NCI-H510A (cell line): ENCODE measurements around the gene MASP1.

Source experiments
- DNase-seq: peaks from one replicate; lab custom pipeline; 2025; lab: John Stamatoyannopoulos, UW

The MASP1 gene

GRCh38 chr3:187293516-187294430, 2.2 kb upstream of the MASP1 start:
- DNase-seq, result no peak

- DNase-seq, result no peak
These were observed 1.3 kb upstream of the MASP1 start for GRCh38 chr3:187292631-187293515.

- no peak for DNase-seq
These were observed 644 bp upstream of the MASP1 start for GRCh38 chr3:187292181-187292580.

DNA sequence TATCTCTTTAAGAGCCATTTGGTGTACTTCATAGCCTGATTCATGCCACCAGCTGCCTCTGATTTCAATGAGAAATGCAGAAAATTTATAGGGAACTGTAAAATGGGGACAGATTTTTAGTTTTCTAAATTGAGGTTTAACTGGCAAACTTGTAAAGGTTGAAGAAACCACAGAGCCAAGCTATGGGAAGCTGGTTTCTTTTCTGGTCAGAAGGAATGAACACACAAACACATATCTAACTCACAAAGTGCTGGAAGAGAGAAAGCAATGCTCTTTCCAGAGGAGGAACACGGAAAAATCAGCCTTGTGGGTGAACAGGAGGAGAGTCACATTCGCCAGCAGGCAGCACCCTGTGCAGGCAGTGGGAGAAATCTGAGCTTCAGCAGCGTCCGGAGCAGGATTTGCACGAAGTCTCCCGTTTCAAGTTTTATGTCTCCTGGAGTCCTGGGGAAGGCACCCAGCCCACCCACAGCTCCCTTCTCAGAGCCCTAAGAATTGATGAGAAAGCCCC, 481 bp downstream of the MASP1 start:
- no peak for DNase-seq

- DNase-seq, result no peak
These were observed 1.0 kb downstream of the MASP1 start for GRCh38 chr3:187290503-187290902.

GRCh38 chr3:187288855-187289605, 2.5 kb downstream of the MASP1 start:
- no peak for DNase-seq

DNA sequence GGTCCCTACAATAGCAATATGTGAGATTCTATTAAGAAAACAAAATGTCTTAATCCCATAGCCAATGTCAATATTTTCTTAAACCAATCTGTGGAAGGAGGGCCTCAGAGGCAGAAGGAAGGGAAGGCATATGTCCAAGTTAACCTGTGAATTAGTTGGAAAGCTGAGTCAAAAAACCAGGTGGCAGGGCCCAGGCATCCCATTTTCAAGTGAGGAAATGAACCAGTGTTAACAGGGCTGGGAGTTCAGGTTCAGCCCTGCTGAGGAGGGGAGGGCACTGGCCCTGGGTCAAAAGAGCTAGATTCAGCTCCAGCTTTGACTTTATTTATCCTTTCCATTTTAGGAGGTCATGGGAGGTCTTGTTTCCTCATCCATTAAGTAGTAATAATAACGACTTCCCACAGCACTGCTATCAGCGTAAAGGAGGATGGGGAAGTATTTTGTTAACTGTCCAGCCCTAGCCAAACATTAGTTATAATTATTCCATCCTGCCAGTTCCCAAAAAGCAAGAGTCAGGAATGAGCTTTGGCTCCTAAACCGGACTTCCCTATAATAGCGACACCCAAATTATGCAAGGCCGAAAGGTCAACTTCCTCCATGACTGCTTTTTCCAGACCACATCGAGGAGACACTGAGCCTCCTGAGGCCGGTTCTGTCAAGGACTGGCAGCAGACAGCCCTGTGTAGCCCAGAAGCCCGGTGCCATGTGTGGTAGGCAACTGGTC, 3.2 kb downstream of the MASP1 start:
- DNase-seq, result no peak

- no peak for DNase-seq
These were observed 4.3 kb downstream of the MASP1 start for GRCh38 chr3:187287256-187287655.

GRCh38 chr3:187286467-187287059, 5.0 kb downstream of the MASP1 start:
- DNase-seq, result no peak

DNA sequence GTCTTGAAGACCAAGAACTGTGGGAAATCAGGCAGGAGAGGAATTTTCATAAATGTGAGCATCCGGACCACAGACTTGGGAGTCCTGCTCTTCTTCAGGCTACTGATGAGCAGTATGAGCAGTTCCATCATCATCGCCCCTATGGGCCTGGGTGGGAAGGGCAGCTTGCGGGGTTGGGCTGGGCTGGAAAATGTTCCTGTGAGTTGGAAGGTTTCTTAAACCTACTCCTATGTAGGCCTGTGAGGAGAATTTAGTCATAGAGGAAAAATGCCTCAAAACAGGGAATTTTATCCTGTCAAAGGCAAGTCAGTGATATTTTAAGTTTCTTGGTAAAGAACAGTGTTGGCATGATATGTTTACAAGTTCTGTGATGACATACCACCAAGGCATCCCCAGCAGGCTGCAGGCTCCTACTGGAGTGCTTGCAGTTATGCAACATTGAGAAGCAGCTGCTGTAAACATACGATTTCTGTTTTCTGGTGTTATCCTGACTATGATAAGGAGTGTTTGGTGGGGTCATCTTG, 10.3 kb downstream of the MASP1 start:
- no peak for DNase-seq

GRCh38 chr3:187280644-187281043, 10.9 kb downstream of the MASP1 start:
- no peak for DNase-seq

DNA sequence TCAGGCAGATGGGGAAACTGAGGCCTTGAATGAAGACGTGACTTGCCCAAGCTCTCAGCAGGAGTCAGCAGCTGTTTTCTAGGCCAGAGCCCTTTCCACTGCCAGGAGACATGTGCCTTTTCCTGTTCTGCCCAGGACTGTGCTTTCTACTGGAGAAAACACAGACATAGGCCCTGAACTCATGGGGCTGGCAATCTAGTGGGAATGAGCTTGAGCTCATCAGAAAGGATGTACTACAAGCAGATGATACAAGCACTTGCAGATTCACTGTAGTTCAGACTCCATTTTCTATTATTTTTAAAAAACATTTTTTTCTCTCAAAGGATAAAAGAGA, 14.4 kb downstream of the MASP1 start:
- no peak for DNase-seq

DNA sequence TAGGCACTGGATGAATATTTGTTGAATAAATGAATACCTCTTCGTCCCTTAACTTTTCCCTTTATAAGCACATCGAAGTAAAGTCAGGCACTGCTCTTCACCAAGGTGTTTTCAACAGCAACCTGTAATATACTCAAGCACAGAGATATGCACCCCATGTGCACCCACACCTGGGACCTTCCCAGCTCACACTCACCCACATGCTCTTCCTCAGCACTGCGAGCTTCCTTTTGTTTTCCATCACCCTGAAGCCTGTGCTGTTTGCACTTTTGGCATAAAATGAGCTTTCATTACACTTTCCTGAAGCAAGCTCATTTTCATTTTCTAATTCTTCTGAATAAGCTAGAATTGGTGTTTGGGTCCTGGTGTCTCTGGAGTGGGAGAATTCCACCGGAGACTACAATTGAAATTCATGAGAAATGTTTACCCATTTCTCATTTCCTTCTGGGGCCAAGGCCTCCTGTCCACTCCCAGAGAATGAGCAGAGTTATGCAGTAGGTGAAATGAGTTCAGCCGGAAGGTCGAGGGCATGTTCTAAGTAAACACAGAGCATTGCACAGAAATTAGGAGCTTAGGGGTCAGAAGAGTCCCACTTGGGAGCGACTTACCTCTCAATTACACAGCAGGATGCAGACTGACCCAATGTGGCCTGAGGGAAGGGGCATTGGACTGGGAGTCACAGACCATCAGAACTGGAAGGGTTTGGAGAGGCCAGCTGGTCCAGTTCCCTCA, 15.0 kb downstream of the MASP1 start:
- DNase-seq, result no peak

DNA sequence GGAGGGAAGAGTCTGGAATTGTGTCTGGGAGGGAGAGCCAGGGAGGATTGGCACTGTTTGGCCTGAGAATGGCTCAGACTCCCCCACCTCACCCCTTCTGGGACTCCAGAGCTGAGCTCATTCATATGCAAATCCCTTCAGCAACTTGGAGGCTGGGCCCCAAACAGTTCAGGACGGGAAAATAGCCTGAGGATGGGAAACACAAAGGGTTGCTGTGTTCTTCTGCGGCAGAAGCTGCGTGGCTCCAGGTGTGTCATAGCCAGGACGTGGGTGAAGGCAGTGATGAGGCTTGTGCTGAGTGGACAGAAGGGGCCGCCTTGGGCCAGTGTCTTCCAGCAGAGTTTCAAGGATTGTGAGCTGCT, 16.6 kb downstream of the MASP1 start:
- no peak for DNase-seq

DNA sequence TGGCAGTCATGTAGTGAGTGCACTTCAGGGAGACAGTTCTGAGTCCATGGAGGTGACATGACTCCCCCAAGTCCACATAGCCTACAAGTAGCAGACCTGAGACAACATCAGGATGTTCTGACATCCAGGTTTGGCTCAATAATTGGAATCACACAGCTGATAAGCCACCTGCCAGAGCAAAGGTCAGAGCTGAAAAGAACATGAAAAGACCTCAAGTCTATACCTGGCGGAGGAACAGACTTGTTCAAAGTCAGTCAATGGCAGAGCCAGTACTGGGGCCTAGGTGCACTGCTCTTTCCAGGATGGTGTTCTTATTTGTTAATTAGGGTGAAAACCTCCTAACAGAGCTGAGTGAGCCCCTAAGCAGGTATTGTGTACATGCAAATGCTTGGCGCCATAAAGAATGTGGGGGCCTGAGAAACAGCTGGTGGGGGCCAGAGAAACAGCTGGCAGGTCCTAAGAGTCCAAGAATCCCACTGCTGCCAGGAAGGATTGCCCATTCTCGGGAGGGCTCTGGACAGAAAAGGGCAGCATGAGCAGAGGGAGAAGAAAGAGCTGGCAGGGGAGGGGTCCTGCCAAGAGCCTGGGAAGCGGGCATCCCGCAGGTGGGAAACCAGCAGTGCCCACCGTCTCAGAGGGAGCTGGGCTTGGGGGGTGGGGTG, 17.1 kb downstream of the MASP1 start:
- DNase-seq, result no peak

GRCh38 chr3:187271582-187271981, 20.0 kb downstream of the MASP1 start:
- DNase-seq, result no peak

DNA sequence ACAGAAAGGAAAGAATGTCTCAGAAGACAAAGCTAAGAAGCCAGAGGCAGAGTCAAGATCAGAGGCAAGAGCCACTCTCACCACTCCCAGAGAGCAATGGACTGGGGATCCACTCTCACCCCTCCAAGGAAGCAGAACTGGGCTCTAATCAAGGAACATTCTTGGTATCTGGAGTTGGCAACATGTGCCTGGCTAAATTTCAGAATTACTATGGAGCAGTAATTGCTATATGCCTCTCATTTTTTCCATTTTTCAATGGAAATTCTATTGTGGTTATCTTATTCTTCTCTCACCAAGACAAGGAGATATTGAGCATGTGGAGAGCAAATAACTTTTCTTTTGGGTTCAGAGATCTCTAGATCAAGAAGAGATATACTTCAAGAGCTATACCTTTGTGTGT, 22.1 kb downstream of the MASP1 start:
- DNase-seq, result no peak

DNA sequence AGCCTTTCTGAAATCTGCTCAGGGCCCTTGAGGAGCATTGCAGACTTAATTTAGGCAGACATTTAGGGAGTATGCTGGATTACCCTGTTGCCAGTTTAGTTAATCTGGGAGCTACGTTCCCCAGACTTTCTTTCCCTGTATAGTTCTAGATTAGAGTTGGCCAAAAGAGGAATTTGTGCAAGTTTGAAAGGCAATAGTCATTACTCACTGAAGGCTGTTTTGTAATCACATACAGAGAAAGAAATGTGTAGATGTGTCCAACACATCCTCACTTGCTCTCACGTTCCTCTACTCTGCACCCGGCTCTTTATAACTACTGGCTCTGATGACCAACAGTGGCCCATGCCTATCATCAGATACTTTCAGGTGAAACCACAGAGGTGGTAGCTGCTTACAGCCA, 24.2 kb downstream of the MASP1 start:
- DNase-seq, result no peak

- DNase-seq, result no peak
These were observed 24.8 kb downstream of the MASP1 start for GRCh38 chr3:187266691-187267090.
